Measurements from ENCODE around the gene SLC37A2.

SLC37A2 gene

DNA sequence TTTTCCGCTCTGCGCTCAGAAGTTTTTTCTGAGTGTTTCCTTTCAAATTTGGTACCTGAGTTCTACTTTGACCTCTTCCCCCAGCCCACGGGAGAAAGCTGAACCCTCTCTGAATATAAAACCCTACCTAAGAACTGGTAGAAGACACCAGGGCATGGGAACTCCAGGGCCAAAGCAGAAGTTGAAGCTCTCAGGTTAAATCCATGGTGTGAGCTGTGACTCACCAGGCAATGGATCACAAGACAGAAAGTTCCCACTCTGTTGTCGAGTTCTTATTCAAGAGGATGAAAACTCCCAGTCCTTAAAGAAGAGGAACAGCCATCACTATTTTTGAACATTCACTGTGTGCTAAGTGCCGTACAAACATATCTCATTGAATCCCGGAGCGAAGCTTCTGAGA, 39.4 kb downstream of the SLC37A2 start:
- in situ Hi-C loops (cut with HindIII; ENCODE audit: low sequenced_read_pairs): no loop called here

DNA sequence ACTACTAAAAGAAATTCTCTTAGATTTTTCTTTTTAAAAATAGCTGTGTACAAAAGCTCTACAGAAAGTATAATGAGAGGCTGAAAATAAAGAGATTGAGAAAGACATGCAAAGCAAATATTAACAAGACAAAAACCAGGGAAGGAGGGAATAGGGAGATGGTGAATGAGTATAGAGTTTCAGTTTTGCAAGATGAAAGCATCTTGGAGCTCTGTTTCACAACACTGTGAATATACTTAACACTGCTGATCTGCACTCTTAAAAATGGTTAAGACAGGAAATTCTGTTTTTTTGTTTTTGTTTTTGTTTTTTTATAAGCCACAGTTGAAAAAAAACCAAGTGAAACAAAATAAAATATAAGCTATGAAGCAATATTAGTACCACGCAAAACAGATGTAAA, 42.8 kb downstream of the SLC37A2 start:
- in situ Hi-C loops (cut with HindIII; ENCODE audit: low sequenced_read_pairs): no loop called here

DNA sequence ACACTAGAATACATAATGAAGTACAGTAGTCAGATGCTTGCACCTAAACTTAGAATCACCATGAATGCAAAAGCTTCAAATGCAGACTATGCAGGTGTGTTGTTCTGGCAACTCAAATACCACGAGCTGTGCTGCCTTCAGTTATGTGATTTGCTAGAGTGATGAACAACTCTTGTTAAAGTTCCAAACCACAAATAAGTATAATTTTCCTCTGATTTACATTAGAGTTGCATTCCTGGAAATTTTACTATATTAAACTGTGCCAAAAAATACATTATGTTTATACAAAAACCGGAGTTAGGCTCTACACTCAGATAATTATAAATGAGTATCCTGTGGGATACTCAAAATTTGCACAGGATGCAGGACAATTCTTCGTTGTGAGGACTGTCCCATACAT, 45.4 kb downstream of the SLC37A2 start:
- in situ Hi-C loops (cut with HindIII; ENCODE audit: low sequenced_read_pairs): no loop called here

DNA sequence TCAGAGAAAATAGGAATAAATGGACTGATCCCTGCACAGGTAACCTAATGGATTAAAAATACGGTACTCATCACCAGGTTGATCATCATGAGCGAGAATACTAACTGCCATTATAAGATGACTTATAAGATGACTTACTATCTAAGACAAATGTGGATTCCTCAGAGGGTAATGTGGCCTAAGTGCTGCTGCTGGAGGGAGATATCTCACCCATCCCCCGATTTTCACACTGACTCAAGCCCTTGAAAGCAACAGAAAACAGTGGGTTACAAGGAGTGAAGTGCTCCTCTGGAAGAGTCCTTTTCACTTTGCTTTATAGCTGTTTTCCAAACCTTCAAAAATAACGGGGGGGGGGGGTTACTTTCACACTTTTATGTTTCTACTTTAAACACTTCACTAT, 47.4 kb downstream of the SLC37A2 start:
- in situ Hi-C loops (cut with HindIII; ENCODE audit: low sequenced_read_pairs): no loop called here

DNA sequence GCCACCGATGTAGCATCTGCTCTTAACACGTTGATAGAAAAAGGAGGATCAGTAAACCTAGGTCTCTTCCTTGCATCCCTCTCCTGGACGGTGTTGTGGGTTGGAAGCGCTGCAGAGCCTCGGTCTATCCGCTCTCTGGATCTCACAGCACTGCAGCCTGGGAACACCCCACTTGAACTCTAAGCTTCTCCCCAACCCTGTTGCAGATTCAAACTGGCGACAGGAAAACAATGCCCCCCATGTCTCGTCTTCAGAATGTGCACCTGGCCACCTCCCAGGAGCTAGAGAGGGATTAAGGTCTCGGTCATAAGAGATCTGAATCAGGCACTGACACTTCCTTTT, 47.9 kb downstream of the SLC37A2 start:
- in situ Hi-C loops (cut with HindIII; ENCODE audit: low sequenced_read_pairs): no loop called here

DNA sequence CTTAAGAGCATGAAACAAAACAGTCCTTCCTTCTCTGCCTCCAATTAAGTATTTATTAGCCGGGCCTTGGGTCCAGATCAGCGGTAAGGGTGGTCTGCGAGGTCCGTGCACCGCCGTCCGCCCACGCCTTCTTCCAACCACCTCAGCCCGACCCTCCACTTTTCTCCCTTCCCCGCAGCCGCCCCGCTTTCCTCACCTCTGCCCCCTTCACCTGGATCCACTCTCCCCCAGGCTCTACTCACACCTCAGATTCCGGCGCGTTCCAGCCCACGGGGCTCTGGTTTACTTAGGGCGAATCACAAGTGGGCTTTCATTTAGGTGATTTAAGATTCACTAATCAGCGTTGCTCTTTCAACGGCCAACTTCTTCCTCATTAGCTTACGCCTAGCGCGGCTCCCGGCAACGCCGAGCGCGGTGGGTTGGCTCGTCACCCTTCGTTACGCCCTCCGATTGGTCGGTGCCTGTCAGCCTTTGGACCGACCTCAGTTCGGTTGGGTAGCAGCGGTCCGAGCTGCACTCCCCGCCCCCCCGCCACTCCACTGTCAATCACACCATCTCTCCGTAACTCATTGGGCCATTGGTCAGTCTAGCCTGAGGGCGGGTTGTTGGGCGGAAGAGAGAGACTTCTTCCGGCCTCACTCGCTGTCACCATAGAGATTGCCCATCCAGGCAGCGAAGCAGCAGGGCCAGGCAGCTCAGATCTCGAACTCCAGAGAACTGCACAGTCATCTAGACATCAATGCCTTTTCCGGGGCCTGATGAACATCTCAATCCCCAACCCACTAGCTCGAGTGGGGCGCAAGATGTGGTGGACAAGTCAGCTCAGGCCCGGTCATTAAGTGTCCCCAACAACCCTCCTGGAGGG, 48.5 kb downstream of the SLC37A2 start, which contains the start of gene TMEM218:
TMEM218 (minus strand) TSS at position 284 of the 865 bp plus-strand sequence. CDS start 9,385 bp downstream, outside the sequence.
- in situ Hi-C loops (cut with HindIII; ENCODE audit: low sequenced_read_pairs): no loop called here

DNA sequence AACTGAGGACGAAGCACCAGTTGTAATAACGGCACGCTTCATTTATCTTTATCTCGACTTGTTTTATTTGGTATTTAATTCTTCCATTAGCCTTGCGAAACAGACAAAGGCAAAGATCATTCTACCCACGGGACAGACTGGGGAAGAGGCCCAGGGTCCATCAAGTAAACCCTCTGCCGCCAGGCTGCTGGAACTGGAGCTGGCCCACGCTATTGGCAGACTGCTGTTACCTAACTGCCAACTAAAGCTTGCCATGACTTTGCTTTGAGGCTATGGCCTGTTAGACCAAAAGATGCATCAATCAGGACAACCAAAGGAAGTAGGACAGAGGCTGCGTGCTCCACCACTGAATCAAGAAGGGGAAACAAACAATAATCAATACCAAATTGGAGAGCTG, 49.1 kb downstream of the SLC37A2 start:
- in situ Hi-C loops (cut with HindIII; ENCODE audit: low sequenced_read_pairs): no loop called here

DNA sequence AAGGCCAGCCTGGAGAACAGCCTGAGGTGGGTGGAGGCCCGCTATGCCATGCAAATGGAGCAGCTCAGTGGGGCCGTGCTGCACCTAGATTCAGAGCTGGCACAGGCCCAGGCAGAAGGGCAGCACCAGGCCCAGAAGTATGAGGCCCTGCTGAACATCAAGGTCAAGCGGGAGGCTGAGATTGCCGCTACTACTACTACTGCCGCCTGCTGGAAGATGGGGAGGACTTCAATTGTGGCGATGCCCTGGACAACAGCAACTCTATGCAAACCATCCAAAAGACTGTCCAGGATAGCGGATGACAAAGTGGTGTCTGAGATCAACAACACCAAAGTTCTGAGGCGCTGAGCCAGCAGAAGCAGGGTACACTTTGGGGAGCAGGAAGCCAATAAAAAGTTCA, 51.4 kb downstream of the SLC37A2 start:
- in situ Hi-C loops (cut with HindIII; ENCODE audit: low sequenced_read_pairs): no loop called here

DNA sequence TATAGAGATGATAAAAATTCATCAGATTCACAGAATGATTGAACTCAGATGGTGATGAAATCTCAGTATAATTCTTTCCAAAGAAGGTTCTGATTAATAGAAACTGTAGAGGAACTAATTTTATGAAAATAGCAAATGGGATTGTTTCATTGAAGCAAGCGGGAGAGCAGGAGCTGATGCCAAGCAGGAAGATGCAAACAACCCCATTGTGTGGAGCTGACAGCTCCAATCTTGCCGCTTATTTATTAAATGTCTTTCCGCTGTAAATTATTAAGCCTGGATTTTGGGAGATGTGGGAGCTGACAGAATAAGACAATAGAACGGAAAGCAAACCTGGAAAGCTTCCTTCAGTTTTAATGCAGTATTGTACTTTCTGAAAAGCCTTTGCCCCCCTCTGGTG, 54.3 kb downstream of the SLC37A2 start:
- in situ Hi-C loops (cut with HindIII; ENCODE audit: low sequenced_read_pairs): no loop called here

DNA sequence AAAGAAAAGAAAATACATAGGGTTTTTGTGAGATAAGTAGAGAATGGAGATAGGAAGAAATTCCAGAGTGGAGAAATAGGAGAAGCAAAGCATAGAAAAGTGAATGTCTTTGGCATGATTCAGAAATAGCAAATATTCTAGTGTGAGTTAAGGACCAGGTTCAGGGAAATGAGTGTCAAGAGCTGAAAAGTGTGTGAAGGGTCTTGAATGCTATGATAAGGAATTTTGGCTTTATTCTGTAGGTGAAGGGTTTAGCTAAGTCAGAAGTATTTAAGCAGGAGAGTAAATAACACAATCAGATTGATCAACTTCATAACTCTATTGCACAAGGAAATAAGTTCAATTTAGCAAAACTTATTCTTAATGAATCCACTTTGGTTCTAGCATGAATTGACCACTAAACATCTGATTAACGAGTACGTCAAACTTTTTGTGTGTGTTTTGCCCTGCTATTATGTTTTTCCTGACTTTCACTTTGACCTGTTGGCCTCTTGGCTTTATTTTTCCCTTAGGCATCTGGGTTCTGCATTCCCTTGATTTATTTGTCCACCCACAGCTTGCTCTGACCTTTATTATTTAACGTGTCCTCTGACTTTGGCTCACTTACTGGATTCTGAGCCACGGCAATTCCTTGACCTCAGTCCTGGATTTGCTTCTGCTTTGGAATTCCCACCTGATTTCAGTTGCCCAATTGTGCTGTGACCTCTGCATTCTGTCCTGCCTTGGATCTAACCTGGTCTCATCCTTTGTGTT, 60.3 kb downstream of the SLC37A2 start:
- in situ Hi-C loops (cut with HindIII; ENCODE audit: low sequenced_read_pairs): loop anchor here (5.0 kb wide), 1 partner anchor 166 kb away; no protein-coding TSS in a partner anchor

DNA sequence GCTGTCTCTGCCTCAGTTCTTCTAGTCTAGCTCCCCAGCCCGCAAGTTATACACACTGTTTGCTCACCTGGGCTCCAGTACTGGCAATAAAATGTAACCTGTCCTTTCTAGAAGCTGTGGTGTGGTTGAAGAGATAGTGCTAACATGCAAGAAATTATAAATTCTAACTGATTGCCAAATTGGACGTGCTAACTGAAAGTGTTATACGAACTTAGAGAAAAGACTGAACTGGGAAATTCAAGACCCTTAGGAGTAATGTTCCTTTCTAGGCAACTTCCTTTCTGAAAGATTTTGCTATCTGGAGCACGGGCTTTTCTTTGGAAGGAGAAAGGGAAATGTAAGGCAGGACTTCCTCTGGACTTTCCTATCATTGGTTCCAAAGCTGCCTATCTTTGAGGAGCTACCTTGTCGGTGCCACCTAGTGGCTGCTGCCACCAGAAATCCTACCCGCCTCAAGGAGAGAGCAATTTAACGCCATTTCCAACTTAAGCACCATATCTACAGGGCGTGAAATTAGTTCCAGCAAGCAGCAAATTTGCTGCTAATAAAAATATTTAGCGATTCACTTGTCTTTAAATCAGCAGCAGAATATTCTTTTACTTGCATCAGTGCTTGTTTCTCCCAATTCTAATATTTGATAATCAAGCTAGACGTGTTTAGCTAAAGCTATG, 61.0 kb downstream of the SLC37A2 start:
- in situ Hi-C loops (cut with HindIII; ENCODE audit: low sequenced_read_pairs): loop anchor here (5.0 kb wide), 1 partner anchor 167 kb away; no protein-coding TSS in a partner anchor

DNA sequence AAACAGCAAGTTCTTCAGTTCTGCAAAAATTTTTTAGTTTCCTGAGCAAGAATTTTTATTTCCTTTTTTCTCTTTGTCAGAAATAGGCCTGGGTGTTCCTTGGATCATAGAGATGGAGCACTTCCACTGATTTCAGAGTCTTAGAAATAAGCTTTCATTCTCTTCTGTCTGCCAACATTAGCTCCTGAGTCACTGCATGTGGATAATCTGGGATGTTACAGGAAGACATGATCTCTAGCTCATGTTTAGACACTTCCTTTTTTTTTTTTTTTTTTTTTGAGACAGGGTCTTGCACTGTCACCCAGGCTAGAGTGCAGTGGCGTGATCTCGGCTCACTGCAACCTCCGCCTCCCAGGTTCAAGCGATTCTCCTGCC, 61.5 kb downstream of the SLC37A2 start:
- in situ Hi-C loops (cut with HindIII; ENCODE audit: low sequenced_read_pairs): loop anchor here (5.0 kb wide), 1 partner anchor 167 kb away; no protein-coding TSS in a partner anchor

DNA sequence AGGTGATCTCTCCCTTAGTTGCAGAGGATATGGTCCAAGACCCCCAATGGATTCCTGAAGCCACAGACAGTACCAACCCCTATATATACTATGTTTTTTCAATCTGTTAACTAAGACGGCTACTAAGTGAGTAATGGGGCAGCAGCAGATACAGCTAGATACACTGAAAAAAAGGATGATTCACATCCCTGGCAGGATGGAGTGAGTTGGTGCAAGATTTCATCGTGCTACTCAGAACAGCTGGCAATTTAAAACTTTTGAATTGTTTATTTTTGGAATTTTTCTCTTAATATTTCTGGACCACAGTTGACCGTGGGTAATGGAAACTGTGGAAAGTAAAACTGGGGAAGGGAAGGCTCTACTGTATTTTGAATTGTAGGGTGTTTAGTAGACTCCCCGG, 65.3 kb downstream of the SLC37A2 start:
- in situ Hi-C loops (cut with HindIII; ENCODE audit: low sequenced_read_pairs): no loop called here

DNA sequence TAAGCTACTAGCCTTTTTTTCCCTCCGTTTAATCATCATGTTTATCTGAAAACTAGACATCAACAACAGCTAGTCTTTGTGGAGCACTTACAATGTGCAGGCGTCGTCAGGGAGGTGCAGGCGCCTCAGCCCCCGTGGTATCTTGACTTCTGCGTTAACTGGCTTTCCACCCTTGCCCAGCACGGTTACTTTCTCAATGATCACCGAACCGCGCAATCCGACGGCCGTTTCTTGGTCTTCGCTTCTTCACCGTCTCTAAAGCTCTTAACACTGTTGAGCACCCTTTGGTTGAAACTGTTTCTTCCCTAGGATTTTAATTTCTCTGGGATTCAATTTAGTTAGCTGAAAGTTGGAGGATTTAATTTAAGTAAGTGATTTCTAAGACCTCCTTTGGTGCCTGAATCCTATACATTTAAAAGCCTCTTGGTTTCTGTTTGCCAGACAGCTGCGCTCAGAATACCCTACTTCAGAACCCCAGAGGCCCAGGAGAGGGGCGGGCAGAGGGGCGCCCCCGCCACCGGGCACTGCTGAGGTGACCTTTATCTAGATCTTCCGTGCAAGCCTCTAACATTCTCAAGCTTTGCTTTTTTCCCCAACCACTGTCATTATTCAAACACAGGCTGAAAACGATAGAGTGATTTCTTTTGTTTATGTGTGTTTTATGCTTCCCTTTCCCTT, 66.3 kb downstream of the SLC37A2 start:
- in situ Hi-C loops (cut with HindIII; ENCODE audit: low sequenced_read_pairs): no loop called here

DNA sequence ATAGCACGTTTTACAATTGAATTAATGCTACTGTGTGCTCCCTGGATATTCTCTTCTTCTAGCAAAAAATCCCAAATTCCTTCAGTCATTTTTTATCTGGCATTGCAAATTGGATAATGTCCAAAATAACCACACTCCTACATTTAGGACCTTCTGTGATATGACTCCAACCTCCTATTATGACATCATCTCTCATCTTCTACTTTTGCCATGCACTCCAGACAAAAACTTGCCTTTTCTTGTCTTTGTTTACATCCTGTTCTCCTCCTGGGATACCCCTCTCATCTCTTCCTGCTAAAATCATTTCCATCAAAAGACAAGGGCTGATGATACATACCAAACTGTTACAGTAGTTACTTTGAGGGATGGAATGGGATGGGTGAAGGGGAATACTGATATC, 69.0 kb downstream of the SLC37A2 start:
- in situ Hi-C loops (cut with HindIII; ENCODE audit: low sequenced_read_pairs): no loop called here

DNA sequence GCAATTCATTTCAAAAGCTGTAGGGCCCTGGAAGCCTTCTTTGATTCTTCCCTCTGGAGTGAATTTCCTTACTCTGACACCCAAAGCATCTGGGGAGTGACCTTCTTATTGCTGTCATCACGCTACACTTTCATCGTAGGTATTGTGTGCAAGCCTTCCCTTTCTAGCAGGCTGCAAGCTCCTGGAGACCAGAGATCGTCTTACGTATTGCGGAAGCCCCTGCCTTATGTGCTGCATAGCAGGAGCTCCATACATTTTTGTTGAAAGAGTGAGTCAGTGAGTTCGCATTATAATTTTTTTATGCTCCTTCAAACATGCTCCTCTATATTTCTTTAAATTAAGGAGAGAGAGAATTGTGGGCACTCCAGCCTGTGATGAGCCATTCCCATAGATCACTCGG, 69.5 kb downstream of the SLC37A2 start:
- in situ Hi-C loops (cut with HindIII; ENCODE audit: low sequenced_read_pairs): no loop called here

DNA sequence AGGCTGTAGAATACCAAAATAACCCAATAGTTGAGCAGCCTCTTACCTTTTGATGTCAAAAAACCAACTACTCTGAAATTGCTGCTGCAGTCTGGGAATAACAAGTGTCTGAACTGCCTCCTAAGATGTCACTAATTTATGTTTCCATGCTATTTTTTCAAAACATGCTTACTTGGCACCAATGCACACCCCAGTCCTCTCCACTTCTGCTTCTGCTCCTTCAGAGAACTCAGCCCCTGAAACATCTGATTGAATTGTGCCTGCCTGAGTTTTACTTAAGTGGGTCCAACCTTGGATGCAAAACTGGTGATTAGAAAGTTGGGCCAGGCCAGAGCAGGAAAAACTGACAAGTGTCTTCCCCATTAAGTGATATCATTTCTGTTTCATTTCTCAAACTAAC, 72.9 kb downstream of the SLC37A2 start:
- in situ Hi-C loops (cut with HindIII; ENCODE audit: low sequenced_read_pairs): no loop called here

DNA sequence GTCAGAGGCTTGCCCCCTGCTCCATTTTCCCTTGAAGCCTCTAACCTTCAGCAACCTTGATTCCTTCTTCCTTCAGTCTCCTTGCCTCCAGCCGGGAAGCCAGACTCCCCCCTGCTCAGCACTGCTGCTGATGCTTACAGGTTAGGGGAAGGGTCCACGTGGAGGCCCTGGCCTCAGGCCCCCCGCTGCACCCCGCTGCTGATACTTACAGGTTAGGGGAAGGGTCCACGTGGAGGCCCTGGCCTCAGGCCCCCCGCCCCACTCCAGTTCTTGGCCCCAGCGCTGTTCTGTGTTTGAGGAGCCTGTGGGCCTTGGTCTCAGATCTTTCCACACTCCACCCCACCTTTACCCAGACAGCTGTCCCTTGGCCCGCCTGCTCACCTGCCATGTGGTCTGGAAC, 75.9 kb downstream of the SLC37A2 start:
- in situ Hi-C loops (cut with HindIII; ENCODE audit: low sequenced_read_pairs): no loop called here

DNA sequence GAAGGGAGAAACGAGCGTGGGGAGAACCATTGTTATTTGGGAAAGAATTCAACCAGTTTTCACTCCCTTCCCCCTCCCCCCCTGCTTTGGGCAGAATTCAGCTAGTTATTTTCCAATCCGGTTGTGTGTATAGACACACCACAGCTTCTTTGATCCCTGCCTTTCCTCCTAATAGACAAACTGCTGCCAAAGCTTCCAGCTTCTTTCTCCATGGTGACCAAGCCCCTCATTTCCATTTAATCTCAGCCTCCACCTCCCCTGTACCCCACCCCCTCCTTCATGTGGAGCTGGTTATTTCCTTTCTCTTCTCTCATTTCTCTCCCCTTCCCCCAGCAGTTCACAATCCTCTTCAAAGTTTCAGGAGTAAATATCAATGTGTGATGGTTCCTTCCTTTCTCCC, 76.7 kb downstream of the SLC37A2 start:
- in situ Hi-C loops (cut with HindIII; ENCODE audit: low sequenced_read_pairs): no loop called here
